Activated CD8-positive, alpha-beta memory T cell treated with anti-CD3 and anti-CD28 coated beads, Interleukin-2, amount 10 ng/mL, durations not matched to agents 7 days and 5 days (primary cell): ENCODE results near the gene KLK1. TPM values are rescaled to one million over a fixed set of nuclear protein-coding genes. Genes with fewer than 3 reads are reported as not detected.
A peak's percentile ranks its signal among the peaks of the same experiment; 100 is the strongest.

ENCODE experiments used
- ATAC-seq: fragments of 150-1000 bp; cut with Tn5 transposase; one replicate; pipeline ENCODE4 v1.10.0; 2021; ENCODE audit warnings: moderate library complexity
- CTCF ChIA-PET: fragments of 350-600 bp; sonication (Branson Sonifier 250); formaldehyde crosslinking; loops from one replicate; lab custom pipeline; 2021; ENCODE audit warnings: antibody characterized with exemption; lab: Charles Lee
- DNase-seq: peaks from one replicate; pipeline ENCODE4 v3.0.0-alpha.2; 2020
- H3K27ac Mint-ChIP-seq: one replicate; pipeline ENCODE4 v1.8.0; 2021; ENCODE audit warnings: mild to moderate bottlenecking, mixed read lengths
- H3K27me3 Mint-ChIP-seq: one replicate; pipeline ENCODE4 v1.8.0; 2021; ENCODE audit warnings: mixed read lengths
- H3K36me3 Mint-ChIP-seq: one replicate; pipeline ENCODE4 v1.8.0; 2021; ENCODE audit warnings: mild to moderate bottlenecking, mixed read lengths
- H3K4me1 Mint-ChIP-seq: one replicate; pipeline ENCODE4 v1.8.0; 2021; ENCODE audit warnings: mixed read lengths
- H3K4me3 Mint-ChIP-seq: one replicate; pipeline ENCODE4 v1.8.0; 2021; ENCODE audit warnings: mild to moderate bottlenecking, moderate library complexity, mixed read lengths
- H3K9me3 Mint-ChIP-seq: one replicate; pipeline ENCODE4 v1.8.0; 2022; ENCODE audit warnings: low read depth, mixed read lengths
- total RNA-seq, 2 experiments: library from RNA; stranded (reverse); gene quantifications; one replicate each; pipeline ENCODE4 v1.2.3, GENCODE V29; 2021

Gene KLK1
- total RNA-seq, 2 experiments from 2014 or later = 3.0 to 3.2 TPM

GRCh38 chr19:50832666-50833065, 9.1 kb upstream of the KLK1 start:
- H3K9me3 Mint-ChIP-seq = no peaks in the 10 kb centered on the region
- no peak overlapping the region for H3K27ac Mint-ChIP-seq
- H3K4me3 Mint-ChIP-seq = no peak overlapping the region
- peaks cover 46% of the 10 kb centered on the region for H3K27me3 Mint-ChIP-seq
- no peaks in the 10 kb centered on the region for H3K36me3 Mint-ChIP-seq
- no peak for DNase-seq
- ATAC-seq = no peak
- CTCF ChIA-PET = no interaction called here
- H3K4me1 Mint-ChIP-seq = peaks cover 8% of the 10 kb centered on the region

DNA sequence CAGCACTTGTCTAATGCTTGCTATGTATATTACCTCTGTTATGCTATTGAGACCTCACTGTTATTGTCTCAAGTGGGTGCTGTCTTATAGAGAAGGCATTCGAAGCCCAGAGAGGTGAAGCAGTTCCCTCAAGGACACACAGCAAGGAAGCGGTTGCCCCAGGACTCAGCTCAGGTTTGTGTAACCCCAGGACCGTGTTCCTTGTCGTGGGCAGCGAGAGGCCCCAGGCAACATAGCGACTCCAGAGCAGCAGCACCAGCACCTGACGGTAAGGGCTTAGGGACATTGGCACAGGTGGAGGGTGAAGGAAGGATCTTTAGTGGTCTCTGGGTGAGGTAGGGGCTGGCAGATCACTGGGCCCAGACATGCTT, 7.4 kb upstream of the KLK1 start:
- ATAC-seq = no peak
- Mint-ChIP-seq H3K27ac (no peak overlapping the region), H3K27me3 (peaks cover 32% of the 10 kb centered on the region), H3K9me3 (no peaks in the 10 kb centered on the region), H3K4me1 (peaks cover 4% of the 10 kb centered on the region), H3K36me3 (no peaks in the 10 kb centered on the region), H3K4me3 (no peak overlapping the region)
- DNase-seq = no peak
- CTCF ChIA-PET = no interaction called here

GRCh38 chr19:50830266-50831025, 6.9 kb upstream of the KLK1 start:
- Mint-ChIP-seq H3K9me3 (no peaks in the 10 kb centered on the region), H3K4me1 (peaks cover 3% of the 10 kb centered on the region), H3K4me3 (no peak overlapping the region), H3K27me3 (peaks cover 31% of the 10 kb centered on the region), H3K36me3 (no peaks in the 10 kb centered on the region), H3K27ac (no peak overlapping the region)
- no peak for ATAC-seq
- no peak for DNase-seq
- CTCF ChIA-PET = no interaction called here

DNA sequence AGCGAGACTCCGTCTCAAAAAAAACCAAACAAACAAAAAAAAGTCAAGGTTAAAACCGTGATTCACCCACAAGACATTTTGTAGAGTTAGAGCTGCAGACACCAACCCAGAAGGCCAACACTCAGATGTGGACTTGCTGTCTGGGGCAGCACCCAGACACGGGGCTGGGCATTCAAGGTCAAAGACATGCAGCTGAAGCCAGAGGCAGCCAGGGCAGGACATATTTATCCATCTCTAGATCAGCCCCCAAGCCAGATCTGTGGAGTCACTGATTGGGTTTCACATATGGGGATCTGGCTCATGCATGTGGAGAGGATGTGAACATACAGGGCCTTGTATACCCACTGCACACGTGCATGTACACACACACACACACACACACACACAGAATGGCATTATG, 6.2 kb upstream of the KLK1 start:
- no peak overlapping the region for H3K27ac Mint-ChIP-seq
- CTCF ChIA-PET = interaction anchor here (0.8 kb wide), 1 partner anchor 23 kb away, joined by 3 read pairs; no protein-coding TSS in a partner anchor
- ATAC-seq = no peak
- no peaks in the 10 kb centered on the region for H3K9me3 Mint-ChIP-seq
- DNase-seq = no peak
- H3K4me3 Mint-ChIP-seq = no peak overlapping the region
- no peaks in the 10 kb centered on the region for H3K36me3 Mint-ChIP-seq
- H3K4me1 Mint-ChIP-seq = no peaks in the 10 kb centered on the region
- H3K27me3 Mint-ChIP-seq = peaks cover 24% of the 10 kb centered on the region

DNA sequence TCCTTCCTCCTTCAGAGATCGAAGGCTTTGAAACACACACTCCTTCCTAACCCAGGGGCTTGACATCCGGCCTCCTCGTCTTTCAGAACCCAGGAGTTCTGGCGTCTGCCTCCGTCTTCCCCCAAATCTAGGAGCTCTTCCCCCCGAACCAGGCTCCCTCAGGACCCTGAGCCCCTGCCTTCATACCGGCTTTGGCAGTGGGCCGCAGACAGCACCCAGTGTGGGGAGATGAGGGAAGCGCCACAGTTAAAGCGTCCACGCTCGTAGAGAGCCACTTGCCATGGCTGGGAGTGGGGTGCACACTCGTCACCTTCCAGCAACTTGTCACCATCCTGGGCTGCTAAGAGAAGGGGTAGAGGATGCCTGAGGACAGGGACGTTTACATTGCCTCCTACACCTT, 3.9 kb upstream of the KLK1 start:
- Mint-ChIP-seq H3K4me1 (no peaks in the 10 kb centered on the region), H3K4me3 (no peak overlapping the region), H3K27ac (no peak overlapping the region), H3K27me3 (peaks cover 19% of the 10 kb centered on the region), H3K9me3 (no peaks in the 10 kb centered on the region), H3K36me3 (no peaks in the 10 kb centered on the region)
- ATAC-seq (no peak), DNase-seq (no peak)
- CTCF ChIA-PET = no interaction called here

DNA sequence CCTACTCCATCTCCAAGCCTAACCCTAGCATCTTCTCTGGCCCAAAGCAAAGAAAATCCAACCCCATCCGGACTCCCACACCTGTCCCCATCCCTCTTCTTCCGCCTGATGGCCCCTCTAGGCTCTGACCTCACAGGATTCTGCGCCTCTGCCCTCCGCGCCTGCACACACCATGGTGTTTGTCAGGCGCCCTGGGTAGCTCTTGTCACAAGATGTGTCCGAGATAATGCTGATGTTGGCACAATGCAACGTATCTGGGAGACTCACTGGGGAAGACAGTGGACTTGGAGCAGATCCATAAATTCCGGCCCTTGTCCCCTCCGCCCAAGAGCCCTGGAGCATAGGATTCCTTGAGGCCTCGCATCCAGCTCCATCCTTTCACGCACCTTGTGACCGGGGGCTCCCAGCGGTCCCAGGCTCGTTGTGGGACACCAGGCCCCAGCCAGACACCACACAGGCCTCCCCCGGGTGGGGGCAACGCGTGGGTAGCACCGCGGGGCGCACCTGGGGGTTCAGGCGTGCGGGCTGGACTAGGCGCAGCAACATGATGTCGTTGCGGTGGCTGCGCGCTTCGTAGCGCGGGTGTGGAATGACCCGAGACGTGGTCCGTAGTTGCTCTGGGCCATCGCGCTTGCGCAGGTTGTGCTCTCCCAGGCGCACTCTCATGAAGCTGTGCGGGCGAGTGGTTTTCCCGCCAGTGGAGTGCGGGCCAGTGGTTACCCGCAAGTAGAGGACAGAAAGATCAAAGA, 3.1 kb upstream of the KLK1 start:
- Mint-ChIP-seq H3K36me3 (no peaks in the 10 kb centered on the region), H3K4me1 (no peaks in the 10 kb centered on the region), H3K9me3 (no peaks in the 10 kb centered on the region), H3K27me3 (peaks cover 26% of the 10 kb centered on the region), H3K4me3 (no peak overlapping the region), H3K27ac (no peak overlapping the region)
- CTCF ChIA-PET = no interaction called here
- ATAC-seq (no peak), DNase-seq (no peak)

DNA sequence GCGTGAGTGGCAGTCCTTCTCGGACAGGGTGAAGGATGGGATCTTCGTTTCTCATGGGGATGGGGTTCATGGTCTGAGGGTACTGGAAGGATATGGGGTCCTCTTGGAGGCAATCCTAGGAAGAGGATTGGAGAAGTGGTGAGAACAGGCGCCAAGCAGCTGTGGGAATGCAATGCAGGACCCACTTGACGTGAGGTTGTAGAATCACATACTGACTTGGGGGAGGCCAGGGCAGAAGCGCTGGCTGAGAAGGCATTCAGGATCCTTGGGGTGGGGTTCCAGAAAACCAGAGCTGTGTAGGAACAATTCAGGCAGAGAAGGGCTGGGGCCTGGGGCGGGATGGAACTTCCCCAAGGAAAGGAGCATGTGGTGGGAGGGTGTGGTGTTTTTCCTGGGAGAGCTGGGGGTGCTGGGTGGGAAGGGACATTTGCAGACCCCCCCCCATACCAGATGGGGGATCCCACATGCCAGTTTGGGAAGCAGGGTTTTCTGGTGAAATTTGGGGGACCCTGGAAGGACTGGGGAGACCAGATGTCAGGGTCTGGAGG, 852 bp downstream of the KLK1 start:
- peaks cover 44% of the 10 kb centered on the region for H3K27me3 Mint-ChIP-seq
- no peaks in the 10 kb centered on the region for H3K36me3 Mint-ChIP-seq
- no peak overlapping the region for H3K27ac Mint-ChIP-seq
- CTCF ChIA-PET = interaction anchor here (1.0 kb wide), 1 partner anchor 99 kb away, joined by 3 read pairs; no protein-coding TSS in a partner anchor
- ATAC-seq (no peak), DNase-seq (no peak)
- H3K9me3 Mint-ChIP-seq = no peaks in the 10 kb centered on the region
- H3K4me3 Mint-ChIP-seq = no peak overlapping the region
- peaks cover 27% of the 10 kb centered on the region for H3K4me1 Mint-ChIP-seq

DNA sequence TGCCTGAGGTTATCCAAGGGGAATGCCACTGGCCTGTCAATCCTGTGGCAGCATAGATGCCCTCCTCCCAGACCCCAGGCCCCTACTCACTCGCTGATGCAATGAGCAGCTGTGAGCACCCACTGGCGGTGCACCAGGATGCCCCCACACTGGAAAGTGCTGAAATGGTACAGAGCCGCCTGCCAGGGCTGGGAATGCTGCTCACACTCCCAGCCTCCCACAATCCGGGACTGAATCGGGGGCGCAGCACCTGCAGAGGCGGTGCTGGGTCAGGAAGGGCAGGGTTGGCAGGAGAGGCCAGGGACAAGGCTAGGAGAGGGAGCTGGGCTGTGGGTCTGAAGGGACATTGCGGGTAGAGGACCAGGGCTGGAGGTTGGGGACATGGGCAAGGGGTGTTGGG, 2.0 kb downstream of the KLK1 start:
- Mint-ChIP-seq H3K4me1 (peaks cover 36% of the 10 kb centered on the region), H3K9me3 (no peaks in the 10 kb centered on the region), H3K27me3 (peaks cover 44% of the 10 kb centered on the region), H3K4me3 (no peak overlapping the region), H3K27ac (no peak overlapping the region), H3K36me3 (no peaks in the 10 kb centered on the region)
- CTCF ChIA-PET = no interaction called here
- DNase-seq (no peak), ATAC-seq (no peak)

GRCh38 chr19:50821248-50821612, 2.4 kb downstream of the KLK1 start:
- CTCF ChIA-PET = no interaction called here
- no peak for ATAC-seq
- H3K4me3 Mint-ChIP-seq = no peak overlapping the region
- no peak for DNase-seq
- H3K9me3 Mint-ChIP-seq = no peaks in the 10 kb centered on the region
- no peaks in the 10 kb centered on the region for H3K36me3 Mint-ChIP-seq
- H3K4me1 Mint-ChIP-seq = peaks cover 40% of the 10 kb centered on the region
- peaks cover 44% of the 10 kb centered on the region for H3K27me3 Mint-ChIP-seq
- no peak overlapping the region for H3K27ac Mint-ChIP-seq

DNA sequence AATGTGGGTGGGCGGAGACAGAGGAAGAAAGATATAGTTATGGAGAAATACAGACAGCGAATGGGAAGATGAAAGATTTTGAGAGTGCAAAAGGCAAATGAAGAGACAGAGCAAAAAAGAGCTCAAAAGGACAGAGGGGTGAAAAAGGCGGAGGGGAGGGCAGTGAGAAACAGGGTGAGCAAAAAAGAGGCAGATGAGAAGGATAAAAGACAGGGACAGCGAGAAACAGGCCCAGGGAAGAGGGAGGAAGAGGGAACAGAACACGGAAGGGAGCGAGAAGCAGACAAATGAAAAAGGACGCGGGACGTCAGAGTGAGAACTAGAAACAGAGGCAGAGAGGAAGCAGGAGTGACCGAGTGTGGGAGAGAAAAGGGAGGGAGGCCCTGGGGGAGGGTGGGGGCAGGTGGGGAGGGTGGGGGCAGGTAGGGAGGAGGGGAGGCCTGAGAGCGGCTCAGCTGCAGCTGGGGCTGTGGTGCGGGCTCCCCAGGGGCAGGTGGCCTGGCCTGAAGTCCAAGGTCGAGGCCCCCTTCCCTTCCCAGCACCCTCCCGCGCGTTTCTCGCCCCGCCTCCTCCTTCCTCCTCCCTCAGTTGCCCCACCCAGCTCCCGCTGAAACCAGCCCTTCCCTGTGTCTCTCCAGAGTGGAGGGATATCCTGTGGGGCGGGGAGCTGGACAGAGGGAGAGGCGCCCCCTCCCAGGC, 2.9 kb downstream of the KLK1 start:
- peaks cover 42% of the 10 kb centered on the region for H3K27me3 Mint-ChIP-seq

DNA sequence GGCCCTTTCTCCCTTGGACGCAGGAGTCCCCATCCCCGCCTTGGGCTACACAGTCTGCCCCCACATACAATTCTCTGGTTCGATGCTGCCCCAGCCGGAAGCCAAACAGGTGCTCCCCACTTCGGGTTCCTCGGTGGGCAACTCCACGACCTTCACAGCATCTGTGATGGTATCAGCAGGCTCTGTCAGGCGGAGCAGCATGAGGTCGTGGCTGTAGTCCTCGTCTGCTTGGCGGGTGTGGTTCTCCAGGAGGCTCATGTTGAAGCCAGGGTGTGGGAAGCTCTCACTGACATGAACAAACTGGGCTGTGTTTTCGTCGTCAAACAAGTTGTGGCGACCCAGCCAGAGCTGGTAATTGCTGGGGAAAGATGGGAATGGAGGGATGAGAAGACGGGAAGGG, 3.5 kb downstream of the KLK1 start:
- Mint-ChIP-seq H3K4me1 (peaks cover 41% of the 10 kb centered on the region), H3K9me3 (no peaks in the 10 kb centered on the region), H3K36me3 (no peaks in the 10 kb centered on the region), H3K27me3 (peaks cover 42% of the 10 kb centered on the region), H3K27ac (no peak overlapping the region), H3K4me3 (peak overlapping the region; percentile 67)
- ATAC-seq = no peak
- no peak for DNase-seq
- CTCF ChIA-PET = no interaction called here

More for the DNA sequence above, 2.9 kb downstream of the KLK1 start:
- H3K27ac Mint-ChIP-seq = peak overlapping the region; percentile 22
- H3K9me3 Mint-ChIP-seq = no peaks in the 10 kb centered on the region
- CTCF ChIA-PET = no interaction called here
- H3K4me1 Mint-ChIP-seq = peaks cover 41% of the 10 kb centered on the region
- H3K4me3 Mint-ChIP-seq = peak overlapping the region; percentile 67
- H3K36me3 Mint-ChIP-seq = no peaks in the 10 kb centered on the region
- no peak for DNase-seq
- ATAC-seq = no peak

DNA sequence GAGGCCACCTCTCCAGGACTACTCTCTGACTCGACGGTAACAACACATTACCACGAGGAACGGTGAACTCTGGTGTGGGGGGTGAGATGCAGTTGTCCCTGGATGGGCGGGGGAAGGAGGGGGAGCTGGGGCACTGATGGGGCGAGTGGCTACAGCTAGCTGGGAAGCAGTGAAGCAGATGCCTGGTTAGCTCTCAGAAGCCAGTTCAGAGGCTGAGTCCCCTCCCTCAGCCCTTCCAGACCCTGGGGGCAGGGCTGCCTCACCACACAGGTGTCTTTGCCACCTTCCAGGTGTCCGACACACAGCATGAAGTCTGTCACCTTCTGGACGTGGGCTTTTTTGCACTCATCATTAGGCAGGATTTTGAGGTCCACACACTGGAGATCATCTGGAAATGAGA, 4.0 kb downstream of the KLK1 start:
- ATAC-seq = no peak
- H3K27ac Mint-ChIP-seq = no peak overlapping the region

GRCh38 chr19:50818859-50819472, 4.6 kb downstream of the KLK1 start:
- Mint-ChIP-seq H3K27me3 (peaks cover 42% of the 10 kb centered on the region), H3K4me3 (peak overlapping the region; percentile 76), H3K27ac (no peak overlapping the region), H3K4me1 (peaks cover 41% of the 10 kb centered on the region), H3K36me3 (no peaks in the 10 kb centered on the region), H3K9me3 (no peaks in the 10 kb centered on the region)
- CTCF ChIA-PET = interaction anchor here (1.6 kb wide), 1 partner anchor 103 kb away, joined by 4 read pairs; no protein-coding TSS in a partner anchor
- DNase-seq = no peak
- ATAC-seq = no peak

More for the DNA sequence above, 4.0 kb downstream of the KLK1 start:
- Mint-ChIP-seq H3K4me3 (no peak overlapping the region), H3K36me3 (no peaks in the 10 kb centered on the region), H3K4me1 (peaks cover 41% of the 10 kb centered on the region), H3K9me3 (no peaks in the 10 kb centered on the region), H3K27me3 (peaks cover 42% of the 10 kb centered on the region)
- CTCF ChIA-PET = no interaction called here
- DNase-seq = no peak
